Measurements from ENCODE around the gene SEMA5B. TPM values are rescaled to one million over a fixed set of nuclear protein-coding genes. Genes with fewer than 3 reads are reported as not detected.

SEMA5B gene
- total and polyA plus RNA-seq, 8 donors: 0.52 to 11.0 (median 1.3) TPM

GRCh38 chr3:123053107-123053506 lies 25.5 kb upstream of the SEMA5B start:
- intact Hi-C loops (cut with DNase I): no loop called here
- Histone ChIP-seq H3K36me3 (no peaks in the 10 kb centered on the region), H3K4me1 (peaks cover 0 to 9% (median 4%) of the 10 kb centered on the region in 3 donors), H3K27me3 (no peaks in the 10 kb centered on the region), H3K27ac (no peak overlapping the region), H3K9me3 (no peaks in the 10 kb centered on the region), H3K4me3 (no peak overlapping the region)
- peak in 4 of 6 donors; percentile 52 to 80 (median 76) for DNase-seq
- no peak for FAIRE-seq
- no peak for TF ChIP-seq CTCF (IDR thresholded peaks at IDR 0.05)
- peak; percentile 97 to 99 (median 98) for ATAC-seq
- WGBS, 2 donors: 38 to 42% methylated on average over 2 of the region's 2 CpGs

GRCh38 chr3:123050666-123051065 lies 23.1 kb upstream of the SEMA5B start:
- Histone ChIP-seq H3K4me3 (no peak overlapping the region), H3K27me3 (no peaks in the 10 kb centered on the region), H3K36me3 (no peaks in the 10 kb centered on the region), H3K9me3 (no peaks in the 10 kb centered on the region), H3K4me1 (peaks cover 0 to 9% (median 4%) of the 10 kb centered on the region in 3 donors), H3K27ac (no peak overlapping the region)
- 91 to 100% methylated on average over 2 of the region's 2 CpGs for WGBS, 2 donors
- FAIRE-seq: no peak
- intact Hi-C loops (cut with DNase I): no loop called here
- TF ChIP-seq CTCF (IDR thresholded peaks at IDR 0.05): no peak
- DNase-seq: no peak
- no peak for ATAC-seq

- FAIRE-seq: no peak
- intact Hi-C loops (cut with DNase I): no loop called here
- H3K27ac ChIP-seq: no peak overlapping the region
- no peak for ATAC-seq
- TF ChIP-seq CTCF (IDR thresholded peaks at IDR 0.05): no peak
- 89% methylated on average over 13 of the region's 13 CpGs for WGBS, 2 donors
- no peaks in the 10 kb centered on the region for H3K27me3 ChIP-seq
- H3K4me1 ChIP-seq: peaks cover 0 to 9% (median 4%) of the 10 kb centered on the region in 3 donors
- no peaks in the 10 kb centered on the region for H3K36me3 ChIP-seq
- no peak for DNase-seq
- no peaks in the 10 kb centered on the region for H3K9me3 ChIP-seq
- no peak overlapping the region for H3K4me3 ChIP-seq
Observed at GRCh38 chr3:123048480-123049237, 21.1 kb upstream of the SEMA5B start.

GRCh38 chr3:123047062-123047319 lies 19.4 kb upstream of the SEMA5B start:
- Histone ChIP-seq H3K27ac (no peak overlapping the region), H3K36me3 (no peaks in the 10 kb centered on the region), H3K9me3 (no peaks in the 10 kb centered on the region), H3K4me3 (no peak overlapping the region), H3K4me1 (no peaks in the 10 kb centered on the region), H3K27me3 (no peaks in the 10 kb centered on the region)
- no peak for TF ChIP-seq CTCF (IDR thresholded peaks at IDR 0.05)
- WGBS, 2 donors: 91 to 96% methylated on average over 3 of the region's 3 CpGs
- DNase-seq (no peak), FAIRE-seq (no peak), ATAC-seq (no peak)
- intact Hi-C loops (cut with DNase I): no loop called here

- FAIRE-seq: no peak
- Histone ChIP-seq H3K9me3 (no peaks in the 10 kb centered on the region), H3K4me3 (no peak overlapping the region), H3K27me3 (no peaks in the 10 kb centered on the region), H3K36me3 (no peaks in the 10 kb centered on the region), H3K27ac (no peak overlapping the region), H3K4me1 (no peaks in the 10 kb centered on the region)
- DNase-seq: no peak
- ATAC-seq: no peak
- TF ChIP-seq CTCF (IDR thresholded peaks at IDR 0.05): no peak
- WGBS, 2 donors: 71 to 76% methylated on average over 10 of the region's 10 CpGs
- intact Hi-C loops (cut with DNase I): no loop called here
Observed at GRCh38 chr3:123046262-123047061, 18.9 kb upstream of the SEMA5B start.
